SK-N-SH (cell line): ENCODE results near the gene METTL14.

Source experiments
- CTCF ChIP-seq: fragments of 200-600 bp; sonication (generic); IDR thresholded peaks from 2 replicates; pipeline ENCODE4 v1.6.1; 2017; ENCODE audit warnings: antibody characterized with exemption, mild to moderate bottlenecking, moderate library complexity
- EP300 ChIP-seq, 2 experiments: IDR thresholded peaks; 2 replicates each; pipeline versions ENCODE4 v1.4.0 to v1.6.1; 2012; ENCODE audit warnings: borderline replicate concordance in 1 of 2, low read depth in 1 of 2, low read length in 1 of 2
- EZH2phosphoT487 ChIP-seq: fragments of 200-600 bp; sonication (generic); IDR thresholded peaks from 2 replicates; pipeline ENCODE4 v1.6.1; 2017; ENCODE audit warnings: low read depth, mixed run types, mild to moderate bottlenecking, antibody characterized with exemption, moderate library complexity, borderline replicate concordance
- FOSL2 ChIP-seq: IDR thresholded peaks from 2 replicates; pipeline ENCODE4 v1.4.0; 2012; ENCODE audit warnings: low read depth, mild to moderate bottlenecking, moderate library complexity, borderline replicate concordance
- GATA2 ChIP-seq: sonication (generic); formaldehyde crosslinking; IDR thresholded peaks from 2 replicates; pipeline ENCODE4 v1.5.0; 2020; ENCODE audit warnings: mild to moderate bottlenecking, missing genetic modification reagents
- PBX3 ChIP-seq: IDR thresholded peaks from 2 replicates; pipeline ENCODE4; 2012
- REST ChIP-seq: IDR thresholded peaks from 2 replicates; pipeline ENCODE4 v1.6.1; 2012; ENCODE audit warnings: mild to moderate bottlenecking, low read depth, low read length, moderate library complexity
- RFX5 ChIP-seq: IDR thresholded peaks from 2 replicates; pipeline ENCODE4 v1.6.1; 2012; ENCODE audit warnings: mild to moderate bottlenecking, improper control_type of control experiment, low read length
- TCF12 ChIP-seq: IDR thresholded peaks from 2 replicates; pipeline ENCODE4 v1.4.0; 2012

- TF ChIP-seq PBX3 (0 out of 2 replicates have a peak, but pooled peaks have one; percentile 4), CTCF (no peak), FOSL2 (no peak), EP300 (IDR thresholded peaks at IDR 0.05; ENCODE audit: borderline replicate concordance in 1 of 2, low read depth in 1 of 2, low read length in 1 of 2) (no peak), REST (no peak), GATA2 (CRISPR knock-in tag) (no peak), EZH2phosphoT487 (no peak), RFX5 (no peak), TCF12 (0 out of 2 replicates have a peak, but pooled peaks have one; percentile 19)
Observed at GRCh38 chr4:118755438-118756226, 70.4 kb downstream of the METTL14 start.
